K562 (cell line): ENCODE results near the gene TMPRSS6. TPM values are rescaled to one million over a fixed set of nuclear protein-coding genes. Genes with fewer than 3 reads are reported as not detected.

ENCODE experiments used
- ATAC-seq: fragments of 200-7000 bp; cut with Tn5 transposase; 3 replicates; pipeline ENCODE4 v1.9.1; 2020; ENCODE audit warnings: moderate library complexity
- BruUV-seq: library from RNA; stranded (reverse); fragments of 400-500 nt; replicated peaks from 2 replicates; lab custom pipeline; 2021; lab: Mats Ljungman, UMichigan
- CTCF ChIA-PET: fragments of 300-600 bp; formaldehyde crosslinking; extraction: SDS; loops from one replicate; lab custom pipeline; 2021; ENCODE audit warnings: low intra/inter-chr PET ratio; lab: Yijun Ruan, JAX
- POLR2A ChIA-PET: fragments of 300-600, 350-650 bp; sonication (Branson Sonifier 250); formaldehyde crosslinking; extraction: SDS; loops from one replicate; lab custom pipeline; 2021; ENCODE audit warnings: antibody characterized with exemption, inconsistent platforms; lab: Yijun Ruan, JAX
- DNase-seq, 4 experiments: peaks; one replicate each; pipeline versions ENCODE4 v3.0.0 to v3.0.0-alpha.2; 2011 to 2018; ENCODE audit warnings: low spot score in 3 of 4, mixed read lengths in 3 of 4; ENCODE audit errors: extremely low read depth in 1 of 4
- FAIRE-seq: peaks from 2 replicates; lab custom pipeline; 2011; peaks lifted over from hg19 to GRCh38; lab: Jason Lieb, UNC
- H2AFZ ChIP-seq: 2 replicates; pipeline ENCODE4 v1.6.0; 2011; ENCODE audit warnings: low read depth, low read length, control low read depth, inconsistent platforms
- H3K27ac ChIP-seq: fragments of 200-600 bp; 3 replicates; pipeline ENCODE4 v1.8.0; 2011; ENCODE audit warnings: low read depth, mild to moderate bottlenecking, control low read depth, inconsistent platforms, low read length, moderate library complexity, mixed read lengths; ENCODE audit errors: extremely low read depth
- H3K27me3 ChIP-seq, 2 experiments: fragments of 300-600 bp in 1 of 2; 2 replicates in 1 of 2; 3 replicates in 1 of 2; pipeline versions ENCODE4 v1.6.0 to v1.8.0; 2011; ENCODE audit warnings: inconsistent platforms in 2 of 2, low read length in 2 of 2, mild to moderate bottlenecking in 1 of 2, mixed read lengths in 1 of 2, moderate library complexity in 1 of 2; ENCODE audit not compliant: control insufficient read depth in 2 of 2, insufficient read depth in 2 of 2
- H3K36me3 ChIP-seq: fragments of 300-600 bp; 3 replicates; pipeline ENCODE4 v1.8.0; 2011; ENCODE audit warnings: mild to moderate bottlenecking, low read length, inconsistent platforms; ENCODE audit not compliant: control insufficient read depth, insufficient read depth
- H3K4me1 ChIP-seq, 2 experiments: fragments of 200-600 bp in 1 of 2; replicated peaks in 1 of 2; 2 replicates in 1 of 2; 3 replicates in 1 of 2; pipeline versions ENCODE4 v1.5.1 to v1.8.0; 2011; ENCODE audit warnings: inconsistent platforms in 2 of 2, low read length in 2 of 2, mild to moderate bottlenecking in 1 of 2, mixed read lengths in 1 of 2, moderate library complexity in 1 of 2; ENCODE audit not compliant: control insufficient read depth in 2 of 2, insufficient read depth in 2 of 2
- H3K4me2 ChIP-seq: 2 replicates; pipeline ENCODE4 v1.6.1; 2011; ENCODE audit warnings: low read length, control low read depth, inconsistent platforms, mixed read lengths; ENCODE audit not compliant: insufficient read depth
- H3K4me3 ChIP-seq: fragments of 200-600 bp; sonication (generic), shearing (Covaris generic); 2 replicates; pipeline ENCODE4 v1.5.1; 2016; ENCODE audit warnings: control low read depth, inconsistent platforms
- H3K79me2 ChIP-seq: fragments of 200-600 bp; 3 replicates; pipeline ENCODE4 v1.8.0; 2011; ENCODE audit warnings: low read length, inconsistent platforms; ENCODE audit not compliant: control insufficient read depth, insufficient read depth
- H3K9ac ChIP-seq, 2 experiments: 2 replicates each; pipeline versions ENCODE4 v1.6.0 to v1.6.1; 2011; ENCODE audit warnings: low read depth in 2 of 2, low read length in 2 of 2, control low read depth in 1 of 2, inconsistent platforms in 1 of 2, mild to moderate bottlenecking in 1 of 2, mixed read lengths in 1 of 2; ENCODE audit not compliant: insufficient read depth in 1 of 2
- H3K9me1 ChIP-seq: one replicate; pipeline ENCODE4 v1.6.0; 2011; ENCODE audit warnings: inconsistent platforms, mild to moderate bottlenecking, low read length, moderate library complexity; ENCODE audit not compliant: control insufficient read depth, insufficient read depth
- H3K9me3 ChIP-seq: replicated peaks from 2 replicates; pipeline ENCODE4 v1.5.1; 2011; ENCODE audit warnings: low read depth, low read length, inconsistent platforms; ENCODE audit not compliant: control insufficient read depth, insufficient read depth
- H4K20me1 ChIP-seq: replicated peaks from 2 replicates; pipeline ENCODE4 v1.6.1; 2011; ENCODE audit warnings: low read length, inconsistent platforms, mixed read lengths; ENCODE audit not compliant: control insufficient read depth, insufficient read depth
- BCOR ChIP-seq: fragments of 450-650 bp; IDR thresholded peaks from 2 replicates; pipeline ENCODE4 v1.6.1; 2016
- C11orf30 ChIP-seq: fragments of 450-650 bp; IDR thresholded peaks from 2 replicates; pipeline ENCODE4 v1.6.1; 2016; ENCODE audit warnings: low read depth, mild to moderate bottlenecking
- COPS2 ChIP-seq: fragments of 450-650 bp; conservative IDR thresholded peaks from 2 replicates; pipeline ENCODE4 v1.6.1; 2016; ENCODE audit warnings: mild to moderate bottlenecking, moderate library complexity
- ETV5 ChIP-seq: sonication (generic); formaldehyde crosslinking; IDR thresholded peaks from 2 replicates; pipeline ENCODE4 v1.4.0; 2020; ENCODE audit warnings: low read depth, mild to moderate bottlenecking, missing genetic modification reagents
- GTF2E2 ChIP-seq: fragments of 200-800 bp; sonication (Bioruptor generic); IDR thresholded peaks from 2 replicates; pipeline ENCODE4 v1.6.1; 2016; ENCODE audit warnings: missing genetic modification characterization, missing compliant biosample characterization
- PCBP1 ChIP-seq: fragments of 200-400 bp; formaldehyde crosslinking; IDR thresholded peaks from 2 replicates; pipeline ENCODE4 v1.6.1; 2018; ENCODE audit warnings: mild to moderate bottlenecking, low read depth, low read length; ENCODE audit not compliant: poor library complexity, severe bottlenecking
- STAT5A ChIP-seq: IDR thresholded peaks from 2 replicates; pipeline ENCODE4 v1.6.1; 2012; ENCODE audit warnings: low read length, inconsistent platforms, borderline replicate concordance
- U2AF1 ChIP-seq: fragments of 200-400 bp; formaldehyde crosslinking; optimal IDR thresholded peaks from 2 replicates; pipeline ENCODE3; 2017; ENCODE audit warnings: mild to moderate bottlenecking, low read depth, low read length, moderate library complexity
- XRCC5 ChIP-seq: fragments of 200-400 bp; formaldehyde crosslinking; IDR thresholded peaks from 2 replicates; pipeline ENCODE4 v1.6.1; 2017; ENCODE audit warnings: low read depth, mild to moderate bottlenecking, low read length
- ZBTB33 ChIP-seq: sonication (generic); formaldehyde crosslinking; IDR thresholded peaks from 2 replicates; pipeline ENCODE4 v1.8.1; 2023; ENCODE audit warnings: mild to moderate bottlenecking, missing genetic modification reagents
- ZKSCAN1 ChIP-seq: fragments of 150-350 bp; IDR thresholded peaks from 2 replicates; pipeline ENCODE4 v1.6.1; 2016; ENCODE audit warnings: low read depth, low read length
- ZNF282 ChIP-seq: sonication (generic); formaldehyde crosslinking; IDR thresholded peaks from 2 replicates; pipeline ENCODE4 v1.8.1; 2023; ENCODE audit warnings: missing genetic modification reagents
- WGBS: fragments of 100-300 bp; shearing (Covaris generic); methylation state at CpG from one replicate; pipeline ENCODE4 v1.1.6; 2016; ENCODE audit warnings: low coverage, mixed read lengths; ENCODE audit not compliant: insufficient coverage; ENCODE audit errors: missing lambda C conversion rate; 5-methylcytosine and 5-hydroxymethylcytosine counted together
- in situ Hi-C: fragments of 300-500 bp; cut with MboI; formaldehyde crosslinking; loops from 4 replicates; pipeline ENCODE4 v1.15.0; 2018; ENCODE audit warnings: inconsistent platforms, mixed read lengths
- intact Hi-C: fragments of 100-400 bp; cut with micrococcal nuclease; formaldehyde crosslinking; loops from 2 replicates; pipeline ENCODE4 v1.14.2; 2022
- polyA plus RNA-seq, 8 experiments: library from polyadenylated mRNA; depleted of rRNA in 4 of 8; stranded (reverse) in 5 of 8; unstranded in 3 of 8; fragments of >200 nt; fragmentation: Nextera tagmentation in 2 of 8; fragmentation: Illumina TruSeq in 1 of 8; extraction: Ambion mirVana in 2 of 8; extraction: Trizol in 1 of 8; gene quantifications; 2 replicates each; pipeline versions ENCODE4 v1.2.1 to v1.2.3, GENCODE V29; 2011 to 2014; ENCODE audit warnings: inconsistent platforms in 1 of 8, missing spikeins in 1 of 8
- total RNA-seq, 7 experiments: library from RNA; depleted of rRNA in 6 of 7; stranded (reverse); fragments of >200 nt in 6 of 7; fragmentation: Illumina TruSeq in 2 of 7; extraction: Trizol in 2 of 7; gene quantifications; 2 replicates each; pipeline versions ENCODE4 v1.2.1 to v1.2.3, GENCODE V29; 2011 to 2021; ENCODE audit warnings: low replicate concordance in 1 of 7
- TF ChIP-seq, protein P1 (sequence below): fragments of 250-450 bp; sonication (Bioruptor Pico); IDR thresholded peaks from 2 replicates; pipeline ENCODE4 v1.4.0; 2020

Gene TMPRSS6
- total and polyA plus RNA-seq, 9 of the 15 experiments (the other 6 are each of a cell fraction or from before 2014, with no cell fraction given), result 0.03 TPM; not detected in 8

DNA sequence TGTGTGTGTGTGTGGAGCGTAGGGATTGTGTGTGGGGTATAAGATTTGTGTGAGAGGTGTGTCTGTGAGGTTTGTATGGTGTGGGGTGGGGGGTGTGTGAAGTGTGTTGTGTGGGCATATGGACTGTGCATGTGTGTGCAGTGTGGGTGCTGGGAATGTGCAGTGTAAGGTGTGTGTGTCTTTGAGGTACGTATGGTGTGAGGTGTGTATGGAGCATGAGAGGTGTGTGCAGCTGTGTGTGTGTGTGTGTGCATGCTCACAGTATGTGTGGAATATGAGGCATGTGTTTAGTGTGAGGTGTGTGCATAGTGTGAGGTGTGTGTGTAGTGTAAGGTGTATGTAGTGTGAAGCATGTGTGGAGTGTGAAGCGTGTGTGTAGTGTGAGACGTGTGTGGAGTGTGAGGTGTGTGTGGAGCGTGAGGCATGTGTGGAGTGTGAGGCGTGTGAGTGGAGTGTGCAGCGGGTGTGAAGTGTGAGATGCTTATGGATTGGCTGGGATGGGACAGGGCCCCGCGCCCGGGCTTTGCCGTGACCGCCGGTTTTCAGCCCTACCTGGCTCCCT lies 1.7 kb upstream of the TMPRSS6 start:
- no TSS peak for BruUV-seq
- intact Hi-C loops (no loop called here), in situ Hi-C loops (no loop called here)
- Histone ChIP-seq H3K9me1 (no peaks in the 10 kb centered on the region), H3K79me2 (no peaks in the 10 kb centered on the region), H3K36me3 (no peaks in the 10 kb centered on the region), H2AFZ (no peak overlapping the region), H3K27me3 (peaks cover 6 to 68% of the 10 kb centered on the region in 2 experiments; a peak in 4 of 5 replicates), H3K9me3 (no peaks in the 10 kb centered on the region)
- CTCF ChIA-PET, result no interaction called here
- WGBS, result 2% methylated on average over 6 of the region's 13 CpGs
- POLR2A ChIA-PET, result no interaction called here
- TF ChIP-seq GTF2E2 (tag) (no peak), U2AF1 (no peak), C11orf30 (no peak), ZKSCAN1 (no peak), COPS2 (no peak), PCBP1 (no peak), STAT5A (no peak), XRCC5 (no peak), BCOR (no peak), ZBTB33 (CRISPR knock-in tag) (no peak), ZNF282 (CRISPR knock-in tag) (no peak), ETV5 (no peak)
- TF ChIP-seq, protein P1, sequence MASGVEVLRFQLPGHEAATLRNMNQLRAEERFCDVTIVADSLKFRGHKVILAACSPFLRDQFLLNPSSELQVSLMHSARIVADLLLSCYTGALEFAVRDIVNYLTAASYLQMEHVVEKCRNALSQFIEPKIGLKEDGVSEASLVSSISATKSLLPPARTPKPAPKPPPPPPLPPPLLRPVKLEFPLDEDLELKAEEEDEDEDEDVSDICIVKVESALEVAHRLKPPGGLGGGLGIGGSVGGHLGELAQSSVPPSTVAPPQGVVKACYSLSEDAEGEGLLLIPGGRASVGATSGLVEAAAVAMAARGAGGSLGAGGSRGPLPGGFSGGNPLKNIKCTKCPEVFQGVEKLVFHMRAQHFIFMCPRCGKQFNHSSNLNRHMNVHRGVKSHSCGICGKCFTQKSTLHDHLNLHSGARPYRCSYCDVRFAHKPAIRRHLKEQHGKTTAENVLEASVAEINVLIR (CRISPR knock-in tag), result no peak
- TF ChIP-seq, all 486 proteins: peak for 0
- Histone ChIP-seq H3K4me2 (no peak overlapping the region), H4K20me1 (0 out of 2 replicates have a peak, but pooled peaks cover 5% of the 10 kb centered on the region), H3K4me1 (no peaks in the 10 kb centered on the region), H3K9ac (no peak overlapping the region), H3K27ac (no peak overlapping the region), H3K4me3 (no peak overlapping the region)
- no peak for FAIRE-seq
- DNase-seq, result no peak
- ATAC-seq, result no peak
